ENCODE results near the gene RSPH4A.

The RSPH4A gene

GRCh38 chr6:116625872-116626271 lies 9.6 kb downstream of the RSPH4A start:
- no peak for DNase-seq (ENCODE audit: low spot score)
- no peak for TF ChIP-seq CTCF (IDR thresholded peaks at IDR 0.05; ENCODE audit: extremely low read depth, missing control alignments)

- DNase-seq (ENCODE audit: low spot score), result no peak
- no peak for TF ChIP-seq CTCF (IDR thresholded peaks at IDR 0.05; ENCODE audit: extremely low read depth, missing control alignments)
Observed at GRCh38 chr6:116629563-116629981, 13.3 kb downstream of the RSPH4A start.

- no peak for TF ChIP-seq CTCF (IDR thresholded peaks at IDR 0.05; ENCODE audit: extremely low read depth, missing control alignments)
- peak; percentile 7 for DNase-seq (ENCODE audit: low spot score)
Observed at GRCh38 chr6:116631379-116631990, 15.2 kb downstream of the RSPH4A start.

GRCh38 chr6:116633685-116634084 lies 17.4 kb downstream of the RSPH4A start:
- DNase-seq (ENCODE audit: low spot score), result peak; percentile 7

GRCh38 chr6:116648156-116648555 lies 31.9 kb downstream of the RSPH4A start:
- TF ChIP-seq CTCF (IDR thresholded peaks at IDR 0.05; ENCODE audit: extremely low read depth, missing control alignments), result no peak
- no peak for DNase-seq (ENCODE audit: low spot score)

More at GRCh38 chr6:116633685-116634084, 17.4 kb downstream of the RSPH4A start:
- no peak for TF ChIP-seq CTCF (IDR thresholded peaks at IDR 0.05; ENCODE audit: extremely low read depth, missing control alignments)

- TF ChIP-seq CTCF (IDR thresholded peaks at IDR 0.05; ENCODE audit: extremely low read depth, missing control alignments), result no peak
Observed at GRCh38 chr6:116649129-116649528, 32.9 kb downstream of the RSPH4A start.

GRCh38 chr6:116651916-116652315 lies 35.6 kb downstream of the RSPH4A start:
- no peak for TF ChIP-seq CTCF (IDR thresholded peaks at IDR 0.05; ENCODE audit: extremely low read depth, missing control alignments)
- DNase-seq (ENCODE audit: low spot score), result no peak

More at GRCh38 chr6:116649129-116649528, 32.9 kb downstream of the RSPH4A start:
- no peak for DNase-seq (ENCODE audit: low spot score)

All from GM20000 (cell line).